ENCODE measurements around the gene PDE7B. TPM values are rescaled to one million over a fixed set of nuclear protein-coding genes. Genes with fewer than 3 reads are reported as not detected.

Gene PDE7B
- total RNA-seq, 1 experiment from 2014 or later = 0.03 TPM

GRCh38 chr6:135932651-135933050 is 81.2 kb downstream of the PDE7B start:
- ChIA-PET POLR2A (no interaction called here), CTCF (no interaction called here)
- DNase-seq (ENCODE audit: low read depth, low spot score) = no peak
- H3K27ac ChIP-seq (ENCODE audit: low read length) = peak overlapping the region; percentile 41; the same call in 1 of the 2 replicates
- H3K4me1 ChIP-seq (ENCODE audit: control insufficient read depth, insufficient read depth, low read length) = peaks cover 14% of the 10 kb centered on the region
- in situ Hi-C loops (cut with HindIII; ENCODE audit: low pct_unique_long_range_greater_than_20kb, low sequenced_read_pairs) (no loop called here), intact Hi-C loops (cut with micrococcal nuclease; ENCODE audit: unreplicated experiment) (no loop called here)
- no peaks in the 10 kb centered on the region for H3K9me3 ChIP-seq (ENCODE audit: control insufficient read depth, insufficient read depth, low read depth, low read length)
- H3K36me3 ChIP-seq (ENCODE audit: control insufficient read depth, insufficient read depth, low read length) = no peaks in the 10 kb centered on the region
- no TSS peak for BruUV-seq (replicated peaks)
- H3K4me3 ChIP-seq (ENCODE audit: low read depth in 2 of 2, low read length in 2 of 2) = no peak overlapping the region
- TF ChIP-seq CTCF (IDR thresholded peaks at IDR 0.05) = no peak
- no peak for TF ChIP-seq SIN3A (IDR thresholded peaks at IDR 0.05; ENCODE audit: borderline replicate concordance, insufficient read depth, low read depth, low read length)
- TF ChIP-seq REST (IDR thresholded peaks at IDR 0.05; ENCODE audit: insufficient read depth in 1 of 2, low read depth in 2 of 2, low read length in 1 of 2) = no peak
- no peak for ATAC-seq
- no peaks in the 10 kb centered on the region for H3K27me3 ChIP-seq (ENCODE audit: control insufficient read depth, insufficient read depth, low read length)

- H3K36me3 ChIP-seq (ENCODE audit: control insufficient read depth, insufficient read depth, low read length) = no peaks in the 10 kb centered on the region
- no peak for TF ChIP-seq REST (IDR thresholded peaks at IDR 0.05; ENCODE audit: insufficient read depth in 1 of 2, low read depth in 2 of 2, low read length in 1 of 2)
- no peak for TF ChIP-seq SIN3A (IDR thresholded peaks at IDR 0.05; ENCODE audit: borderline replicate concordance, insufficient read depth, low read depth, low read length)
- no peak for TF ChIP-seq POLR2AphosphoS5 (IDR thresholded peaks at IDR 0.05; ENCODE audit: low read depth, low read length)
- TF ChIP-seq TCF7L2 (IDR thresholded peaks at IDR 0.05; ENCODE audit: low read depth, low read length) = 0 out of 2 replicates have a peak, but pooled peaks have one; percentile 28
- TF ChIP-seq CTCF (IDR thresholded peaks at IDR 0.05) = no peak
- H3K4me3 ChIP-seq (ENCODE audit: low read depth in 2 of 2, low read length in 2 of 2) = no peak overlapping the region
- DNase-seq (ENCODE audit: low read depth, low spot score) (peak; percentile 80), ATAC-seq (peak; percentile 90)
- H3K27ac ChIP-seq (ENCODE audit: low read length) = peak overlapping the region; percentile 80
- POLR2A ChIA-PET = no interaction called here
- no peaks in the 10 kb centered on the region for H3K9me3 ChIP-seq (ENCODE audit: control insufficient read depth, insufficient read depth, low read depth, low read length)
- peaks cover 14% of the 10 kb centered on the region for H3K4me1 ChIP-seq (ENCODE audit: control insufficient read depth, insufficient read depth, low read length)
- no TSS peak for BruUV-seq (replicated peaks)
- H3K27me3 ChIP-seq (ENCODE audit: control insufficient read depth, insufficient read depth, low read length) = no peaks in the 10 kb centered on the region
- CTCF ChIA-PET = no interaction called here
- intact Hi-C loops (cut with micrococcal nuclease; ENCODE audit: unreplicated experiment) (no loop called here), in situ Hi-C loops (cut with HindIII; ENCODE audit: low pct_unique_long_range_greater_than_20kb, low sequenced_read_pairs) (no loop called here)
These were observed 84.6 kb downstream of the PDE7B start for GRCh38 chr6:135935941-135936601.

All from Panc1 (cell line).